Stomach (tissue), 4 donors: ENCODE results near the gene DNAL4.

Experiments
- POLR2A ChIP-seq, 4 donors: fragments of 450-650 bp; IDR thresholded peaks; one replicate each; pipeline ENCODE4 v1.6.1; 2016; ENCODE audit warnings: antibody characterized with exemption in 4 of 4, control low read depth in 2 of 4, mild to moderate bottlenecking in 1 of 4, moderate library complexity in 1 of 4
- POLR2AphosphoS5 ChIP-seq, 3 donors: sonication (generic); formaldehyde crosslinking; IDR thresholded peaks; one replicate each; pipeline ENCODE4 v1.6.1; 2016; ENCODE audit warnings: antibody characterized with exemption in 3 of 3
- TF ChIP-seq, protein P1 (sequence below), 7 experiments: fragments of 450-650 bp in 4 of 7; fragments of 200-600 bp in 3 of 7; sonication (generic) in 3 of 7; IDR thresholded peaks; one replicate each; pipeline ENCODE4 v1.5.1; 2016 to 2019; ENCODE audit warnings: antibody characterized with exemption in 7 of 7, control low read depth in 2 of 7, mild to moderate bottlenecking in 1 of 7

DNA sequence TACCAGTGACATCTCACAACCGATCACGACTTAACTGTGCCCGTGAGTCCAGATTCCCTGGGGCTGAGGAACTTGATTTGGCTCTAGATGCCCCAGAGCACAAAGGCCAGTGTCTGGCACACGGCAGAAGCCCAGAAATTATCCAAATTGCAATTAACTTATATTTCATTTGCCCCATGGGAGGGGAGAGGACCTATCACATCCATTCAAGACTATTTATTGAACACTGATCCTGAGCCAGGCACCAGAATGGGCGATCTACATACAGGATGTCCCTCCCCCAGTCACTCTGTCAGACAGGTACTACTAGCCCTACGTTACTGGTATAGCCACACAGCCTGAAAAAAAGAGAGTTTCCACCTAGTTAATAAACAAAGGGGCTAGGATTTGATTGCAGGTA, 5.1 kb downstream of the DNAL4 start:
- TF ChIP-seq, protein P1, sequence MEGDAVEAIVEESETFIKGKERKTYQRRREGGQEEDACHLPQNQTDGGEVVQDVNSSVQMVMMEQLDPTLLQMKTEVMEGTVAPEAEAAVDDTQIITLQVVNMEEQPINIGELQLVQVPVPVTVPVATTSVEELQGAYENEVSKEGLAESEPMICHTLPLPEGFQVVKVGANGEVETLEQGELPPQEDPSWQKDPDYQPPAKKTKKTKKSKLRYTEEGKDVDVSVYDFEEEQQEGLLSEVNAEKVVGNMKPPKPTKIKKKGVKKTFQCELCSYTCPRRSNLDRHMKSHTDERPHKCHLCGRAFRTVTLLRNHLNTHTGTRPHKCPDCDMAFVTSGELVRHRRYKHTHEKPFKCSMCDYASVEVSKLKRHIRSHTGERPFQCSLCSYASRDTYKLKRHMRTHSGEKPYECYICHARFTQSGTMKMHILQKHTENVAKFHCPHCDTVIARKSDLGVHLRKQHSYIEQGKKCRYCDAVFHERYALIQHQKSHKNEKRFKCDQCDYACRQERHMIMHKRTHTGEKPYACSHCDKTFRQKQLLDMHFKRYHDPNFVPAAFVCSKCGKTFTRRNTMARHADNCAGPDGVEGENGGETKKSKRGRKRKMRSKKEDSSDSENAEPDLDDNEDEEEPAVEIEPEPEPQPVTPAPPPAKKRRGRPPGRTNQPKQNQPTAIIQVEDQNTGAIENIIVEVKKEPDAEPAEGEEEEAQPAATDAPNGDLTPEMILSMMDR (IDR thresholded peaks at IDR 0.05): no peak
- TF ChIP-seq POLR2A (IDR thresholded peaks at IDR 0.05) (no peak), POLR2AphosphoS5 (IDR thresholded peaks at IDR 0.05) (no peak)
